Neural cell (in vitro differentiated cells): ENCODE data around the gene SPG11. TPM values are rescaled to one million over a fixed set of nuclear protein-coding genes. Genes with fewer than 3 reads are reported as not detected.
"Not testable (repeated sequence)": the region's sequence is repeated elsewhere in the genome, so short reads cannot be mapped to it uniquely, and the experiment has no call there.

Experiments
- H2AFZ ChIP-seq: fragments of 200-600, 300-800 bp; sonication (generic), shearing (Covaris generic); 2 replicates; pipeline ENCODE4 v1.6.0; 2014; ENCODE audit warnings: low read depth, mild to moderate bottlenecking, antibody characterized with exemption, low read length, moderate library complexity
- H3F3A ChIP-seq: fragments of 200-600 bp; shearing (Covaris generic); 2 replicates; pipeline ENCODE4 v1.6.1; 2016; ENCODE audit warnings: mild to moderate bottlenecking, moderate library complexity, mixed read lengths, antibody characterized with exemption, low read length; ENCODE audit not compliant: insufficient read depth, poor library complexity, severe bottlenecking
- H3K27ac ChIP-seq: fragments of 200-600, 300-800 bp; sonication (generic), shearing (Covaris generic); 2 replicates; pipeline ENCODE4 v1.5.1; 2014; ENCODE audit warnings: mild to moderate bottlenecking, low read length, moderate library complexity
- H3K27me3 ChIP-seq: fragments of 300-800, 200-600 bp; sonication (generic), shearing (Covaris generic); 2 replicates; pipeline ENCODE4 v1.6.0; 2014; ENCODE audit warnings: mild to moderate bottlenecking, low read depth, low read length, moderate library complexity; ENCODE audit not compliant: insufficient read depth
- H3K36me3 ChIP-seq: fragments of 300-800, 200-600 bp; sonication (generic), shearing (Covaris generic); 2 replicates; pipeline ENCODE4 v1.5.1; 2014; ENCODE audit warnings: mild to moderate bottlenecking, antibody characterized with exemption, low read length, moderate library complexity; ENCODE audit not compliant: insufficient read depth
- H3K4me2 ChIP-seq: fragments of 300-800, 200-600 bp; sonication (generic), shearing (Covaris generic); 2 replicates; pipeline ENCODE4 v1.6.0; 2014; ENCODE audit warnings: mild to moderate bottlenecking, low read length
- H3K4me3 ChIP-seq: fragments of 300-800, 200-600 bp; sonication (generic), shearing (Covaris generic); 2 replicates; pipeline ENCODE4 v1.5.1; 2014; ENCODE audit warnings: mild to moderate bottlenecking, low read length, moderate library complexity
- H3K79me2 ChIP-seq: fragments of 200-600 bp; shearing (Covaris generic); replicated peaks from 2 replicates; pipeline ENCODE4 v1.6.0; 2014; ENCODE audit warnings: mild to moderate bottlenecking, low read length, moderate library complexity; ENCODE audit not compliant: insufficient read depth
- H3K9ac ChIP-seq: fragments of 300-800, 200-600 bp; sonication (generic), shearing (Covaris generic); 2 replicates; pipeline ENCODE4 v1.6.1; 2016; ENCODE audit warnings: mild to moderate bottlenecking, low read length, mixed read lengths
- H3K9me2 ChIP-seq: fragments of 200-600 bp; shearing (Covaris generic); 2 replicates; pipeline ENCODE4 v1.6.1; 2016; ENCODE audit warnings: mild to moderate bottlenecking, low read length, mixed read lengths; ENCODE audit not compliant: insufficient read depth
- H3K9me3 ChIP-seq: fragments of 200-600, 300-800 bp; sonication (generic), shearing (Covaris generic); 2 replicates; pipeline ENCODE4 v1.6.1; 2016; ENCODE audit warnings: mild to moderate bottlenecking, mixed run types, low read length, moderate library complexity, mixed read lengths
- H4K20me1 ChIP-seq: fragments of 200-600 bp; shearing (Covaris generic); 2 replicates; pipeline ENCODE4 v1.6.1; 2016; ENCODE audit warnings: mild to moderate bottlenecking, mixed run types; ENCODE audit not compliant: insufficient read depth
- EP300 ChIP-seq: fragments of 450-650 bp; conservative IDR thresholded peaks from 2 replicates; pipeline ENCODE4 v1.6.1; 2014; ENCODE audit warnings: antibody characterized with exemption, mild to moderate bottlenecking, moderate library complexity; ENCODE audit not compliant: poor library complexity, severe bottlenecking
- EZH2 ChIP-seq: fragments of 200-600, 300-800 bp; shearing (Covaris generic), sonication (generic); IDR thresholded peaks from 2 replicates; pipeline ENCODE4 v1.6.1; 2014; ENCODE audit warnings: antibody characterized with exemption, low read length, borderline replicate concordance, mild to moderate bottlenecking; ENCODE audit not compliant: insufficient read depth, poor library complexity, severe bottlenecking
- MXI1 ChIP-seq: fragments of 450-650 bp; conservative IDR thresholded peaks from 2 replicates; pipeline ENCODE4 v1.6.1; 2014; ENCODE audit warnings: antibody characterized with exemption, mild to moderate bottlenecking; ENCODE audit not compliant: poor library complexity, severe bottlenecking
- POLR2AphosphoS5 ChIP-seq: IDR thresholded peaks from 2 replicates; pipeline ENCODE4 v1.6.1; 2012
- RAD21 ChIP-seq: fragments of 450-650 bp; conservative IDR thresholded peaks from 2 replicates; pipeline ENCODE4 v1.6.1; 2014; ENCODE audit warnings: antibody characterized with exemption, mild to moderate bottlenecking, moderate library complexity
- SMC3 ChIP-seq: fragments of 450-650 bp; conservative IDR thresholded peaks from 2 replicates; pipeline ENCODE4 v1.6.1; 2014; ENCODE audit warnings: antibody characterized with exemption, mild to moderate bottlenecking, moderate library complexity; ENCODE audit not compliant: poor library complexity
- TAF1 ChIP-seq: IDR thresholded peaks from 2 replicates; pipeline ENCODE4 v1.6.1; 2012; ENCODE audit warnings: low read depth
- polyA plus RNA-seq: library from polyadenylated mRNA; depleted of rRNA; stranded (reverse); fragments of >200 nt; gene quantifications from 2 replicates; pipeline ENCODE4 v1.2.3, GENCODE V29; 2014
- TF ChIP-seq, protein P1 (sequence below): IDR thresholded peaks from 2 replicates; pipeline ENCODE4 v1.6.1; 2012; ENCODE audit warnings: borderline replicate concordance
- TF ChIP-seq, protein P2 (sequence below): fragments of 450-650 bp; IDR thresholded peaks from 2 replicates; pipeline ENCODE4 v1.5.1; 2014; ENCODE audit warnings: antibody characterized with exemption, mild to moderate bottlenecking, moderate library complexity; ENCODE audit not compliant: poor library complexity, severe bottlenecking

Gene SPG11
- polyA plus RNA-seq, 1 donor from 2014 or later, result 52.2 TPM

DNA sequence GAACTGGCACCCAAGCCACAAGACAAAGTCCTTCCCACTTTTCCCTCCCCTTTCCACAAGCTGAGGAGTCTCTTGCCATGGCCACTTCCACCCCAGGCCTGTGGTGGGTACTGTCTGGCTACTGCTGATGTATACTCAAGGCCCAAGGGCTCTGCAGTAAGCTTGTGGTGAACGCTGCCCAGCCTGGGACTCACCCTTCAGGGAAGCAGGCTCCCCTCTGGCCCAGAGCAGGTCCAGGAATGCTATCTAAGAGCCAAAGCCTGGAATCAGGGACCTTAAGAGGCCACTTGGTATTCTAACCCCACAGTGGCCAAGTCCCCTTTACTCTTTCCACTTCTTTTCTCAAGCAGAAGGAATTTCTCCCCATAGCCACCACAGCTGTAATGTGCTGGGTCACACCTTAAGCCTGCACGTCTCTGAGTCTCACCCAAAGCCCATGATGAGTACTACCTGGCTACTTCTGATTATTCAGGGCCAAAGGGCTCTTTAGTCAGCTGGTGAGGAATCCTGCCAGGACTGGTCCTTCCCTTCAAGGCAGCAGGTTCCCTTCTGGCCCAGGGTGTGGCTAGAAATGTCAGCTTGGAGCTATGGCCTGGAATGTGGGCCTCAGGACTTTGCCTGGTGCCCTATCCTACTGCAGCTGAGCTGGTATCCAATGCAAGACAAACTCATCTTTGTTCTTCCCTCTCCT is 43.6 kb upstream of the SPG11 start:
- no peak for TF ChIP-seq TAF1
- TF ChIP-seq SMC3, result no peak
- TF ChIP-seq RAD21, result no peak
- no peak for TF ChIP-seq MXI1
- TF ChIP-seq, protein P1, sequence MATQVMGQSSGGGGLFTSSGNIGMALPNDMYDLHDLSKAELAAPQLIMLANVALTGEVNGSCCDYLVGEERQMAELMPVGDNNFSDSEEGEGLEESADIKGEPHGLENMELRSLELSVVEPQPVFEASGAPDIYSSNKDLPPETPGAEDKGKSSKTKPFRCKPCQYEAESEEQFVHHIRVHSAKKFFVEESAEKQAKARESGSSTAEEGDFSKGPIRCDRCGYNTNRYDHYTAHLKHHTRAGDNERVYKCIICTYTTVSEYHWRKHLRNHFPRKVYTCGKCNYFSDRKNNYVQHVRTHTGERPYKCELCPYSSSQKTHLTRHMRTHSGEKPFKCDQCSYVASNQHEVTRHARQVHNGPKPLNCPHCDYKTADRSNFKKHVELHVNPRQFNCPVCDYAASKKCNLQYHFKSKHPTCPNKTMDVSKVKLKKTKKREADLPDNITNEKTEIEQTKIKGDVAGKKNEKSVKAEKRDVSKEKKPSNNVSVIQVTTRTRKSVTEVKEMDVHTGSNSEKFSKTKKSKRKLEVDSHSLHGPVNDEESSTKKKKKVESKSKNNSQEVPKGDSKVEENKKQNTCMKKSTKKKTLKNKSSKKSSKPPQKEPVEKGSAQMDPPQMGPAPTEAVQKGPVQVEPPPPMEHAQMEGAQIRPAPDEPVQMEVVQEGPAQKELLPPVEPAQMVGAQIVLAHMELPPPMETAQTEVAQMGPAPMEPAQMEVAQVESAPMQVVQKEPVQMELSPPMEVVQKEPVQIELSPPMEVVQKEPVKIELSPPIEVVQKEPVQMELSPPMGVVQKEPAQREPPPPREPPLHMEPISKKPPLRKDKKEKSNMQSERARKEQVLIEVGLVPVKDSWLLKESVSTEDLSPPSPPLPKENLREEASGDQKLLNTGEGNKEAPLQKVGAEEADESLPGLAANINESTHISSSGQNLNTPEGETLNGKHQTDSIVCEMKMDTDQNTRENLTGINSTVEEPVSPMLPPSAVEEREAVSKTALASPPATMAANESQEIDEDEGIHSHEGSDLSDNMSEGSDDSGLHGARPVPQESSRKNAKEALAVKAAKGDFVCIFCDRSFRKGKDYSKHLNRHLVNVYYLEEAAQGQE, result no peak
- Histone ChIP-seq H3K27ac (no peak overlapping the region), H3K79me2 (no peaks in the 10 kb centered on the region), H3K9ac (no peak overlapping the region), H3K4me3 (no peak overlapping the region), H3K4me2 (no peak overlapping the region), H3K9me2 (no peaks in the 10 kb centered on the region), H2AFZ (no peak overlapping the region), H3K27me3 (peaks cover 7% of the 10 kb centered on the region), H3K9me3 (no peaks in the 10 kb centered on the region), H4K20me1 (no peaks in the 10 kb centered on the region), H3K36me3 (no peaks in the 10 kb centered on the region), H3F3A (peaks cover 7% of the 10 kb centered on the region)

DNA sequence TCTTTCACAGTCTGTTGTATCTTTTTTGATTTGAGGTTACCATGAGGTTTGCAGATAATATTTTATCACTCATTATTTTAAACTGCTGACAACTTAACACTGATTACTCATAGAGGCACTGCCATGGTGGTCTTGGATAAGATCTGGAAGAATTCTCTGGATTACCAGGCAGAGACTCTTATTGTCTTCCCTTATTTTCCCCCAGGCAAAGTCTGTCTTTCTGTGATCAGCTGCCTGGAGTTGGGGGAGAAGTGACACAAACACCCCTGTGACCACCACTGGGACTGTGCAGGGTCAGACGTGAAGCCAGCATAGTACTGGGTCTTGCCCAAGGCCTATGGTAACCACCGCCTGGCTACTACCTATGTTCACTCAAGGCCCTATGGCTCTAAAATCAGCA is 42.9 kb upstream of the SPG11 start:
- no peak for TF ChIP-seq EZH2
- peaks cover 7% of the 10 kb centered on the region for H3F3A ChIP-seq
- H3K9me3 ChIP-seq, result no peaks in the 10 kb centered on the region
- H3K9me2 ChIP-seq, result no peaks in the 10 kb centered on the region
- no peak overlapping the region for H3K4me2 ChIP-seq
- H3K36me3 ChIP-seq, result no peaks in the 10 kb centered on the region
- H3K27me3 ChIP-seq, result peaks cover under 1% of the 10 kb centered on the region
- no peak overlapping the region for H2AFZ ChIP-seq
- no peak overlapping the region for H3K4me3 ChIP-seq
- H3K9ac ChIP-seq, result no peak overlapping the region
- H4K20me1 ChIP-seq, result no peaks in the 10 kb centered on the region
- H3K79me2 ChIP-seq, result no peaks in the 10 kb centered on the region
- no peak overlapping the region for H3K27ac ChIP-seq

DNA sequence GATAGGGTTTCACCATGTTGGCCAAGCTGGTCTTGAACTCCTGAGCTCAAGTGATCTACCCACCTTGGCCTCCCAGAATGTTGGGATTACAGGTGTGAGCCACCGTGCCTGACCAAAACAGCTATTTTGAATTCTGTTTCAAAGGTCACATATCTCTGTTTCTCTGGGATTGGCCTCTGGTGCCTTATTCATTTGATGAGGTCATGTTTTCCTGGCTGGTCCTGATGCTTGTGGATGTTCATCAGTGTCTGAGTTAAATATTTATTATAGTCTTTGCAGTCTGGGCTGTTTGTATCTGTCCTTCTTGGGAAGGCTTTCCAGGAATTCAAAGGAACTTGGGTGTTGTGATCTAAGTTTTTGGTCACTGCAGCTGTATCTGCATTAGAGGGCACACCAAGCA is 42.5 kb upstream of the SPG11 start:
- H3K36me3 ChIP-seq, result no peaks in the 10 kb centered on the region
- TF ChIP-seq, protein P2, sequence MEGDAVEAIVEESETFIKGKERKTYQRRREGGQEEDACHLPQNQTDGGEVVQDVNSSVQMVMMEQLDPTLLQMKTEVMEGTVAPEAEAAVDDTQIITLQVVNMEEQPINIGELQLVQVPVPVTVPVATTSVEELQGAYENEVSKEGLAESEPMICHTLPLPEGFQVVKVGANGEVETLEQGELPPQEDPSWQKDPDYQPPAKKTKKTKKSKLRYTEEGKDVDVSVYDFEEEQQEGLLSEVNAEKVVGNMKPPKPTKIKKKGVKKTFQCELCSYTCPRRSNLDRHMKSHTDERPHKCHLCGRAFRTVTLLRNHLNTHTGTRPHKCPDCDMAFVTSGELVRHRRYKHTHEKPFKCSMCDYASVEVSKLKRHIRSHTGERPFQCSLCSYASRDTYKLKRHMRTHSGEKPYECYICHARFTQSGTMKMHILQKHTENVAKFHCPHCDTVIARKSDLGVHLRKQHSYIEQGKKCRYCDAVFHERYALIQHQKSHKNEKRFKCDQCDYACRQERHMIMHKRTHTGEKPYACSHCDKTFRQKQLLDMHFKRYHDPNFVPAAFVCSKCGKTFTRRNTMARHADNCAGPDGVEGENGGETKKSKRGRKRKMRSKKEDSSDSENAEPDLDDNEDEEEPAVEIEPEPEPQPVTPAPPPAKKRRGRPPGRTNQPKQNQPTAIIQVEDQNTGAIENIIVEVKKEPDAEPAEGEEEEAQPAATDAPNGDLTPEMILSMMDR, result no peak
- TF ChIP-seq EP300, result no peak
- TF ChIP-seq, protein P1, result no peak
- no peak for TF ChIP-seq POLR2AphosphoS5
- no peak for TF ChIP-seq TAF1
- TF ChIP-seq SMC3, result no peak
- no peak overlapping the region for H3K27ac ChIP-seq
- H3K4me2 ChIP-seq, result no peak overlapping the region
- peaks cover 7% of the 10 kb centered on the region for H3F3A ChIP-seq
- H3K4me3 ChIP-seq, result no peak overlapping the region
- no peaks in the 10 kb centered on the region for H4K20me1 ChIP-seq
- no peaks in the 10 kb centered on the region for H3K9me2 ChIP-seq
- H2AFZ ChIP-seq, result no peak overlapping the region
- no peak overlapping the region for H3K9ac ChIP-seq
- no peaks in the 10 kb centered on the region for H3K79me2 ChIP-seq
- no peaks in the 10 kb centered on the region for H3K27me3 ChIP-seq
- H3K9me3 ChIP-seq, result no peaks in the 10 kb centered on the region

DNA sequence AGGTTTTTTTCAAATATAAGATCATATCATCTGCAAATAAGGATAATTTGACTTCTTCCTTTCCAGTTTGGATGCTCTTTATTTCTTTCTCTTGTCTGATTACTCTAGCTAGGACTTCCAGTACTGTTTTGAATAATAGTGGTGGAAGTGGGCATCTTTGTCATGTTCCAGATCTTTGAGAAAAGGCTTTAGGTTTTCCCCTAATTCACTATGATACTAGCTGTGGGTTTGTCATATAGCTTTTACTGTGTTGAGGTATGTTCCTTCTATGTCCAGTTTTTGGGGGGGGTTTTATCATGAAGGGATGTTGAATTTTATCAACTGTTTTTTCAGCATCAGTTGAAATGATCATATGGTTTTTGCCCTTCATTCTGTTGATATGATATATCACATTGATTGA is 37.2 kb upstream of the SPG11 start:
- not testable (repeated sequence) for H3K4me3 ChIP-seq, H3K9me3 ChIP-seq, H3K9ac ChIP-seq, H3K79me2 ChIP-seq, H3K36me3 ChIP-seq, H4K20me1 ChIP-seq, H3K9me2 ChIP-seq, H3F3A ChIP-seq, H3K27me3 ChIP-seq, H3K4me2 ChIP-seq, H3K27ac ChIP-seq, H2AFZ ChIP-seq
